NCI-H2081 (cell line): ENCODE measurements around the gene AGXT.

ENCODE experiments used
- DNase-seq, 2 experiments: peaks; one replicate each; lab custom pipeline; 2025; lab: John Stamatoyannopoulos, UW

Gene AGXT

GRCh38 chr2:240914645-240915525, 46.3 kb downstream of the AGXT start:
- no peak for DNase-seq

DNA sequence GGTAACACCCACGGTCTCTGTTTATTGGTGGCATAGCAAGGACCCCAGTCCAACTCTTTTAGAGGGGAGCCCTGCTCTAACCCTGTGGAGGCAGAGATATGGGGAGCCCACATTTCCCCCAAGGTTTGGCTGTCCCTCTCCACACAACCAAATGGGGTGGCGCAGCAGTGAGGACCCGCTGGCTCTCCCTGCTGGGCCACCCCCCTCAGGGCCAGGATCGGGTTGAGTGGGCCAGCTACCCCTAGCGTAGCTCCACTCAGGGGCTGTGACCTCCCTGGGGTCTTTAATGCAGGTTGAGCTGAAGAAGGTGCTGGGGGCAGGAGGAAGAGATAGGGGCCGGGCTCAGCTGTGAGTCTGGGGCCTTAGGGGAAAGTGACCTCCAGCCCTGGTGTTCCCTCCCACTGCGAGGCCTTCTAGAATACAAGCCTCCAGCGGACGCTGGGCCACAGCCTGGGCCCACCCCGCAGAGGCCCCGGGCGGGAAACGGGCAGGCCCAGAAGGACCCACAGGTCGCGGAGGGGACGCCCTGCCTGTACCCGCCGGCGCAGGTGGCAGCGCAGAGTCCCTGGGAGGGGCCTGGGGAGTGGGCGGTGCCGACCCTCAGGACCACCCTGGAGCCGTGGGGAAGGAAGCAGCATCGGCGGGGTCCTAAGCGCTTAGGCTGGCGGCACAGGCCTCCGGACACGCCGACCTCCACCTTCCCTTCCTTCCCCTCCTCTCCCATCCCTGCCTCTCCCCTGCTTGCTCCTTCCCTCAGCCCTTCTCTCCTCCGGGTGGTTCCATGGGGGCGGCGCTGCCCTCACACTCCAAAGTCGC, 47.1 kb downstream of the AGXT start:
- no peak for DNase-seq

DNA sequence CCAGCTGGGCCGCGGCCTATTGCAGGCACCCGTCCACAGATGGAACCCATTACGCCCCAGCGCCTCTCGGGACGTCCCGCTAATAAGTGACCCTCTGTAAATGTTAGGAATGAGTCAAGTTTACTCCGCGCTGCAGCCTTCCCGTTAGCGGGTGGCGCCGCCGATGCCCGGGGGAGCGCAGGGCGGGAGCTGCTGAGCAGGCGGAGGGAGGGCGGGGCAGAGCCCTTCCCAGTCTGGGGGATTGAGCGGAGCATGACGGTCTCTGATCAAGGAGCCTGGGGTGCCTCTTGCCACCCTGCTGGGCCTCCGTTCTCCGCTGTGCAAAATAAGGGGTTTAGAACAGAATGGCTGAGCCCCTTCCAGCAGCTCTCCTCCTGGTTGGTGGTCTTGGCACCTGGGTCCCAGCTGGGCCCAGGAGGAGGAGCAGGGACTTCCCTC, 48.0 kb downstream of the AGXT start:
- DNase-seq, result no peak

DNA sequence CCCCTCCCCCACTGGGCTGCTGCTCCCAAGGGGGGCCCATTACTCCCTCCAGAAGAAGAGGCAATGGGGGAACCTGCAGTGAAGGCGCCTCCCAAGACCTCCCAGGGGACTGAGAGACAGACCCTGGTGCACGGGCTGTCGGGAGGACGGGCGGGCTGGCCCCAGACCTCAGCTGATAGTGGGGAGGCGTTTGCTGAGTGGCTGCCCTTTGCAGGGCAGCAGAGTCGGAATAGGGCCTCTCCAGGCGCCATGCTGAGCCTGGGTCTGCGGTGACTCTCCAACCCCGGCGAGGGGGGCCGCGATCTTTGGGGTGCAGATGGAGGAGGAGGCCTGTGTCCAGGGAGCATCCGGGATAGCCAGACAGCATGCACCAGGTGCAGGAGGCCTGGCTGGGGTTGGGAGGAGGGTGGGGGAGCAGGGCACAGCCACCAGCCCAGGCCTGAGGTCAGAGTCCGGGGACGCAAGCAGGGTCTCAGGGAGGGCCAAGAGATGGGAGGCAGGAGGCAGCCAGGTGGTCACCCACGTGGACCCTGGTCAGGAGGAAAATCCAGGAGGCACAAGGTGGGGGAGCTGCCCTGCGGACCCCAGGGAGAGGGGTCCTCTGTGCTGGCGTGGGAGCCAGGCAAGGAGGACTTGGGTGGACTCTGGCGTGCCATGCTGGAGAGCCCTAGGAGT, 48.5 kb downstream of the AGXT start:
- DNase-seq, result no peak

DNA sequence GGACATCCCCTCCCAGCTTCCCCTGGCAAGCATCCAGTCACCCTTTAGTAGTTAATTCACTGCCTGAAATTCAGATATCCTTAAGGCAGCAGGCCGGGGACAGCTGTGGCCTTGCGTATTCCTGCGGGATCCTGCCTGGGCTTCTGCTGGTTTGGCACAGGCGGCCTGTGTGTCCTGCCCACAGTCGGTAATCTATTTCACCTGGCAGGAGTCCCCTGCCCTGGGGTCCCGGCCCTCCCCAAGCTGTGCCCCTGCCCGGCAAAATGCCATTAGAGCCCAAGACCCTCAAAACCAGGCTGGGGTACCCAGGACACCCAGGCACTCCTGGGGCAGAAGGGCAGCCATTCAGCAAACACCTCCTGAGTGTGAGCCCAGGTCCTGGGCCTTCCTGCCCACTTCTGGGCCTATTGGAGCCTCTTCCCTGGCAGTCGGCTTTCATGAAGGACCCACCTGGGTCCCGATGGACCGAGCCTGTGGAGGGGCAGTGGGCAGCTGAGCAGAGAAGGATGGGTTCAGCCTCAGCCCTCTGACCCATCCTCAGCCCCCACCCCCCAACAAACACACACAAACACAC, 49.1 kb downstream of the AGXT start:
- no peak for DNase-seq

- DNase-seq, result no peak
Measured at GRCh38 chr2:240918258-240919091, 49.9 kb downstream of the AGXT start.

DNA sequence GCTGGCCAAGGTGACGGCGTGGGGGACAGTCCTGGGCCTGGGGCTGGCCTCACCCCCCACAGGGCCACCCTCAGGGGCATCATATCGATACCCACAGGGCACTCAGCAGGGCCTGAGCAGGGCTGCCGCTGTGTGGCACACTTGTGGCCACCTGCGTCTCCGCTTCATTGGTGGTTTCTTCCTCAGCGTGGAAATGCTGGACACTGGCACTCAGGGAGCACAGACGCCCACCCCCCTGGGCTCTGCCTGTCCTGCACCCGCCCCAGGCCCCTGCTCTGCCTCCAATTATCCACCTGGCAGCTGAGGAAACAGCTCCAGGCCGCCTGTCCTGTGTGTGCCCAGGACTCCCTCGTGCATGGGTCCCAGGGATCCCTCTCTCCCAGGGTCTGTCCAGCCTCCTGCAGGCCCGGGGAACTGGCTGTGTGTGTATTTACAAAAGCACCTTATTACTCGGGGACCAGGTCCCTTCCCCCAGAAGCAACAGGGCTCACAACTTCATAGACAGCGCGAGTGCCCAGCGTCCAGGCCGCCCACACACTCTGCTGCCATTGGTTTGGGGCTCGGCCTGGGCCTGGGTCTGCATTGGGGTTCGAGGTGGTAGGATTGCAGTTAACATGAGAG, 50.6 kb downstream of the AGXT start:
- no peak for DNase-seq

DNA sequence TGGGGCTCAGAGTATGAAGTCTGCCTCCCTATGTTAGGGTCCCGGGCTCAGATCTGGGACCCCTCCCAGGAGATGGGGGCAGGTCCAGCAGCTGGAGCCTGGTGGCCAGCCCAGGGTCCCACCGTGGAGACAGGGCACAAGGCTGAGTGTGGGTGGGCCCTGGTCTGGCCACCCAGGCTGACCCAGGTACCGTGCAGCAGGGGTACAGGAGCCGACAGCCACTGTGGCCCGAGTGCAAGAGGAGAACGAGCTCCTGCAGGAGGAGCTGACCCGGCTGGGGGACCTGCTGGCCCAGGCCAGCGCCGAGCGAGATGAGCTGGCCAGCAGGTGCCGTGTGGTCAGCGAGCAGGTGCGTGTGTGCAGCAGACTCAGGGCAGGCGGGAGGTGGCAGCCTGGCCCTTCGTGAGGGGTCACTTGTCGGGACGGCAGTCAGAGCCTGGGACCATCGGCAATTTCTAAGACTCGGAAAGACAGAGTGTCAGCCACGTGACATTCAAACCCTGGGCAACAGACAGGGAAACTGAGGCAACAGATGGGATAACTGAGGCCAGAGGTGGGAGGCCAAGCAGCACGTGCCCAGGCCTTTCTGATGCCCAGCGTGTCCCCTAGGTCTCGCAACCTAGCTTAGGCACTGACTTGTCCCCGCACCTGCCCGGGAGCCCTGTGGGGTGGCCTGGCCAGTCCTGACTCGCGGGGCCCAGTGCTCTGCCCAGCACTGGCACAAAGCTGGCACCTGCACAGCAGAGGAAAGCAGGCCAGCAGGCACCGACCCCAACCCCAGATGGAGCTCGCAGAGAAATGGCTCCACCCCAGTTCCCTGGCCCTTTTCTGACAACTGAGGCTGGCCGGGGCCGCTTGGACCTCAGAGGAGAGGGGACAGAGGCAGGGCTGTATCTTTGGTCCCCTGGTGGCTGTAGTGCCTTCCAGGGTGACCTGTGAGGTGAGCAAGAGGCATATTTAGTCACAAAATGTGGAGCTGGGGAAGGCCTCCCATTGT, 51.5 kb downstream of the AGXT start:
- DNase-seq, result no peak

GRCh38 chr2:240920783-240921231, 52.2 kb downstream of the AGXT start:
- DNase-seq, result no peak

- DNase-seq, result no peak
Measured at GRCh38 chr2:240921311-240921994, 52.8 kb downstream of the AGXT start.

DNA sequence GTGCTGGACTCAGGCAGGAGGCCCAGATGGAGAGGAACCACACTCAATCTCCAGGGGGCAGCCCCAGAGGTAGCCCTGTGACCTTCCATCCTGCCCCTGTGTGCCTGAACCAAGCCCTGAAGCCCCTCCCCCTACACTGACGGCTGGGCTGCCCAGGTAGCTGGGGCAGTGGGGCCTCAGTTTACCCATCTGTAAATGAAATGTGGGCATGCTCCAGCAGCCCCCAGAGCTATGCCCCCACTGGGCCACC, 53.3 kb downstream of the AGXT start:
- DNase-seq, result no peak

GRCh38 chr2:240922245-240922981, 53.8 kb downstream of the AGXT start:
- peak in 1 of 2 experiments; percentile 51 for DNase-seq

DNA sequence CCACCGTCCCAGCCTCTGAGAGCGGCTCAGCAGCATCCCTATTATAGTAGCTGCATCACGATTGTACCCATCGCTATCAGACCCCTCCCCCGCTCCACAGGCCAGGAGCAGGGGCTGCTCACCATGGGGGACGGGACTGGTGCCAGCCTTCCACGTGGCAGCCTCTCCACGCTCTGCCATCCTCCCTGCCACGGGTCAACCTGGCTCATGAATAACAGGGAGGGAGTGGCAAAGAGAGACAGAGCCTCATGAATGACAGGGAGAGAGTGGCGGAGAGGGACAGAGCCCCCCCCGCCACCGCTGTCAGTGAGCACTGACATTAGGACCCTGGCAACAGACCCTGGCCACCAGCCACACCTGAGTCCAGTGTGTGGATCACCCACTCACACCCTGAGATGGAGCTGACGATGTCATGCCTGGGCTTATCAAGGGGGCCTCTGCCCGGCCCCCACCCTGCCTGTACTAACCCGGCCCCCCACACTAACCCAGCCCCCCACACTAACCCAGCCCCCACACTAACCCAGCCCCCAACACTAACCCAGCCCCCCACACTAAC, 54.4 kb downstream of the AGXT start:
- peak; percentile 19 to 54 for DNase-seq

- DNase-seq, result no peak
Measured at GRCh38 chr2:240925191-240925567, 56.6 kb downstream of the AGXT start.

DNA sequence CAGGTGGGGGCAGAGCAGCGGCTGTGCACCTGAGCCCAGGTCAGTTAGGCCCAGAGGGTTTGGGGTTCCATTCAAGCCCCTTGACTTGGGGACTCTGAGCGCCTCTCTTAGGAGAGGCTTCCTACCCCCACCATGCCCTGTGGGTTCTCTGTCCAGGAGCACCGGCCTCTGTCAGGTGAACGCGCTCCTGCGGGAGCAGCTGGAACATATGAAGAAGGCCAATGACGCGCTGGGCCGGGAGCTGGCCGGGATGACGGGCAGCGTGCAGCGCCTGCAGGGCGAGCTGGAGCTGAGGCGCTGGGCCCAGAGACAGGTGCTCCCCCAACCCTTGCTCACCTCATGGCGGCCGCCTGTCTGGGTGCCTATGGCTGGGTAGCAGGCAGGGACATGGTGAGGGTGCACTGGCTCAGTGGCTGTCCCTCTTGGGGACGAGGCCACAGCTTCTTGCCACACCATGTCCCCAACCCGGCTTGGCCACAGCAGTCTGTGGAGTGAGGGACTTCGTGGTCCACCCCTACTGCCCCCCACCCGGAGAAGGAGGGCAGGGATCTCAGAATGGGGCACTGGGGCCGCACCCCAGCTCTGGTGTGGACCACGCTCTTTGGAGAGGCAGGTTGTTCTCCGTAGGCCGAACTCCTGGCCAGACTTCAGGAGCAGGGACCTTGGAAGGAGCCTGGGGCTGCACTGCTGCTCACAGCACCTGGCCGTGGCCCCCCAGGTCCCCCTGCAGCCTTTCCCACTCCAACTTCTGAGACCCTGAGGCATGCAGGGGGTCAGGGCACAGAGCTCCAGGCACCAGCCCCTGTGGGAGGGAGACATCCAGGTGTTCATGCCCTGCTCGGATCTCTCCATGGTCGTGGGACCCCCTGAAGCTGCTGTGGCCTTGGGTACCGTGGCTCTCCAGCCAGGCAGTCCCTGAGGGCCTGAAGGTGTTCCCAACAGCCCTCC, 57.2 kb downstream of the AGXT start:
- DNase-seq, result no peak

DNA sequence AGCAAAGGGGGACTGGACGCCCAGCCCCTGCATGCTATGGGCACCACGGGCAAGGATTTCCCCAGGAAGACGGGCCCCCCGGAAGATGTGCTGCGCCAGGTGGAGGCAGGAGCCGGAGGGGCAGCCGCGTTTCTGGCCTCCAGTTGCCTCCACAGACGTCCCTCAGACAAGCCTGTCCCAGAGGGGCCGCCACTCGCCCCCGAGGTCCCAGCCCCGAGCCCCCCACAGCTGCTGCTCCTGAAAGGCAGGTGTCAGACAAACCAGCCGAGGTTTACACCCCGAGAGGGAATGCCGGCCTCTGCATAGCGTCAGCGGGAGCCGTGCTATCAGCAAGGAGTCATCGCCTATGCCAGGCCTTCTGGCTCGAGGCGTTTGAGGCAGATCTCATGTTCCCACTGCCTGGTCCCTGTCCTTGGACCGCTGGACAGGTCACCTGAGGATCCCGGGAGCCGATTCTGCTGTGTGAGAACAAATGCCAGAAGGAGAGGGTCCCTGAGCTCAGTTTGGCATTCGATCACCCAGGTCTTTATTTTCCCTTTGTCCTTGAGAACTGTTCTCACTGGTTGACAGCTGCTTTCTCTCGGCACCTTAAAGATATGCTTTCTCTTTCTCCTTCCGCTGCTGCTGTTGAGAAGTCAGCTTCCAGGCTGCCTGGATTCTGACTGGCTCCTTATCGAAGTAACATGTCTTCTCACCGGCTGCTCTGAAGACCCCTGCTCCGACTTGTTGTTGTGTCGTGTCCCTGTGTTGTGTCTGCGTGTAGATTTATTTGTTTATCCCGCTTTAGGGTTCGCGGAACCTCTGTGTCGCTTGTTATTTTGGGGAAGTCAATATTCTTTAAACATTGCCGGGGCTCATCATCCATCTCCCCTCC, 58.1 kb downstream of the AGXT start:
- no peak for DNase-seq
